GM18519 (cell line): ENCODE data around the gene POLR2F.
"Not testable (repeated sequence)": the region's sequence is repeated elsewhere in the genome, so short reads cannot be mapped to it uniquely, and the experiment has no call there.

Experiments
- ATAC-seq: cut with Tn5 transposase; IDR thresholded peaks from one replicate; pipeline ENCODE4 v1.9.1; 2021; ENCODE audit warnings: mild to moderate bottlenecking, moderate library complexity; ENCODE audit not compliant: unreplicated experiment, low FRiP score

Gene POLR2F

DNA sequence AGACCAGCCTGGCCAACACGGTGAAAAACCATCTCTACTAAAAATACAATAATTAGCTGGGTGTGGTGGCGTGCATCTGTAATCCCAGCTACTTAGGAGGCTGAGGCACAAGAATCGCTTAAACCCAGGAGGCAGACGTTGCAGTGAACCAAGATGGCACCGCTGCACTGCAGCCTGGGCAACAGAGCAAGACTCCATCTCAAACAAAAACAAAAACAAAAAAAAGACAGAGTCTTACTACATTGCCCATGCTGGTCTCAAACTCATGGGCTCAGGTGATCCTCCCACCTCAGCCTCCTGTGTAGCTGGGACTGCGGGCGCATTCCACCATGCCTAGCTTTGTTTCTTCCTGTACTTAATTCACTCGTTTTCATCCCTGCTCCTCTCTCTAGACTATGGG lies 22.5 kb downstream of the POLR2F start:
- ATAC-seq: not testable (repeated sequence)

DNA sequence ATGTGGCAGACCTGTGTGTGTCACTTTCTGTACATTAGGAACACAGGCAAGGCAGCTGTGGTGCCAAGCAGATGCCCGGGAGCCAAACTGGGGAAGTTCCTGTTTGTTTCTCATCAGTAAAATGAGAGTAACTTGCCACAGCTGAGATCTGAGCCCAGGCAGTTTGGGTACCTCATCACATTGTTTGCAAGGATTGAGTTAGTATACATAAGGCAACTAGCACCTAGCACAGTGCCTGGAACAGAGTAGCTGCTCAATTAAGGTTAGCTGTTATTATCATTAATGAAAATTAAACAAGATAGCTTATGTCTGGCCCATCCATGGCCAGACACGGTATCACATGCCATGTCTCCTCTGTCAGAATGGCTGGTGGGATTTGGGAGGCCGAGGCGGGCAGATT lies 23.0 kb downstream of the POLR2F start:
- ATAC-seq: no peak

DNA sequence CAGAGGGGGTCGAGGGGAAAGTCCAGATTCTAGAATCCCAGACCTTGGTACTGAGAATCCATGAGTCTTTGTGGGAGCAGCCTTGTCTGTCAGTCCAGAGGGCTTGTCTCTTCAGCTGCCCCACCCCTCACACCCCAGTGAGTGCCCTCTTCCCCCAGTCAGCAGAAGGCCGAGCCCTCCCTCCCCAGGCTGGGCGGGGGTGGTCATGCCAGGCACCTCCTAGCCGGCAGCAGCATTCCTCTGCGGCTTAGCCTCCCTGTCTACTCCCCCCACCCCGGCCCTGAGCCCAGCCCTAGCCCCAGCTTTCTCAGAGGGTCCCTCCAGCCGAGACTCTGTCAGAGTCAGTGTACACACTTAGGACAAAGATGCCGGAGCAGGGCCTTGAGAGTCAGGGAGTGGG lies 26.3 kb downstream of the POLR2F start:
- no peak for ATAC-seq

DNA sequence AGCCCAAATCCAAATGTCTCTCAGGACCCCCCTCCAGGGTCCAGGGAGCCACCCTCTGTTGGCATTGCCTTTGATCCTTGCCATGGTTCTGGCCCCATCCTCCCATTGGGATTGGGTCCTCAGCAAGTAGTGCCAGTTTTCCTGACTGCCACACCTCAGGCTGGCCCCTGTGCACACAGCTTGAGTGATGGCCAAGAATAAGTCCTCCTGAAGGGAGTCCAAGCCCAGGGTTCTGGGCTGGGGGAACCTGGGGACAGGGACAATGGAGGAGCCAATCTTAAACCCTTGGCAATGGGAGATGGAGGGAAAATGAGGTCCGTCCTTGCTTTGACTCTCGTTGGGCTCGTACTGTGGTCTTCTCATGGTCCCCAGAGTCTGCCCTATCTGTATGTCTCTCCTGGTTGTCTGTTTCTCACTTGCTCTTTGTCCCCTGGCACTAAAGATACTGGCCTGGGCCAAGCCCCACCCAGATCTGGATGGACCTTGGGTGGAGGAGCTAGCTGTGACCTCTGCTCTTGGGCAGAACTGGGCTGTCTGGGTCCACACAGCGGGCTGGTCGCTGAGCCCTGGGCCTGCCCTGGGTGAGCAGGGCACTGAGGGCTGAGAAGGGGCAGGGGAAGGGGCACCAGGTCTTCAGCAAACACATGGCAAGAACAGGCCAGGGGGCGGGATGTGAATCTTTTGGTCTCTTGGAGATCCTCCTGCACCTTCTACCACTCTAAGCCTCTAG lies 27.9 kb downstream of the POLR2F start:
- no peak for ATAC-seq

DNA sequence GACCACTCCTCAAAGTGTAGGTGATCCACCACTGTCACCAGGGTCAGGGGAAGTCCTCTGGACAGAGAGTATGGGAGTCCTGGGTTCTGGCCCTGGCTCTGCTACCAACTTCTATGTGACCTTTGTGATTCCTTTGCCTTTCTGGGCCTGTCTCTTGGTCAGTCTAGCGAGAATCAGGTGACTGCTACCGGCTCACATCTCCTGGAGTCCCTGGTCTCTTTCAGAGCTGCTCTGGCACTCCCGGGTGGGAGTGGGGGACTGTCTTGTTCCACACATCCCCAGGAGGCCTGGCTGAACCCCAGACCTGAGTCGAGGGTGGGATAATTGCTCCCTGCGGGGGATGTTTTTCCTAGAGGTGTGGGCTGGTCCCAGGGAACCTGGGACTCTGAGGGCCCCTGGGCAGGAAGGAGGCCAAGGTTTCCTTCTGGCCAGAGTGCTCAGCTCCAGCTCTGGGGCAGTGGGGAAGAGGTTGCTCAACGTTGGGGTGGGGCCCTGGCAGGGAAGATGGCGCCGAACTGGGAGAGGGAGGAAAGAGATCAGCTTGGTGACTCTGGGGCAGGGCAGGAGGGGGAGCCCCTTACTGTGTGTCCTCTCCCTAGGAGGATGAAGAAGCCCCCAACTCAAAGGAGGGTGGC lies 28.8 kb downstream of the POLR2F start:
- no peak for ATAC-seq

DNA sequence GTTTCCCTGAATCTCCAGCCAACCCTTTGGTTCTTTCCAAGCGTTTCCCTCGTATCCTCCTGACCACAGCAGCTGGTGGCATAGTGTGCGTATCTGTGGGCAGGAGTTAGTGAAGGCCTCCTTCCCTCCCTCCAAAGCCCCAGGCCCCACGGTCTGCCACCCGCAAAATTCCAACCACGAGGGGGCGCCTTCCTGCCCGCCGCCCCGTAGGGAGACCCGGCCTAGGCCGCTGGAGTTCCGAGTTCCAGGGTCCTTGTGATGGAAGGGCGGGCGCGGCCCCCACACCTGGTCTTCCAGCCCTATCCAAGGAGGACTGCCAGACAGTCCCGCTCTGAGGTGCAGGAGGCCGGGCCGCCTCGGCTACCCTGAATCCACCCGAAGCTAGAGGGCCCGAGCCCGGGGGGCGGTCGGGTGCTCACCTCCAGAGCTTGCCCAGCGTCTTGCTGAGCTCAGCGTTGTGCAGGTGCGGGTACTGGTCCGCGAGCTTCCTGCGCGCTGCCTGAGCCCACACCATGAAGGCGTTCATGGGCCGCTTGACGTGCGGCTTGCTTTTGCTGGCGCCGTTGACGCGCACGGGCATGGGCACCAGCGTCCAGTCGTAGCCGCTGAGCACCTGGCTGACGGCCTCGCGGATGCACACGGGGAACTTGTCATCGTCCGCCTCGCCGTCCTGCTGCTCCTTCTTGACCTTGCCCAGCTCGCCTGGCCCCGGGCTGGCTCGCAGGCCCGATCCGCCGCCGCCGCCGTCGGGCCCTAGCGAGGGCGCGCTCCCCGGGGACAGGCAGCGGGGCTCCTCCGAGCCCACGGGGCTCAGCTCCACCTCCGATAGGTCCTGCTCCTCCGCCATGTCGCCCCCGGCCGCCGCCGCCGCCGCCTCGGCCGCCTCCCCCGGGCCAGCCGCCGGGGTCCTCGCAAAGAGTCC lies 29.7 kb downstream of the POLR2F start:
- no peak for ATAC-seq

DNA sequence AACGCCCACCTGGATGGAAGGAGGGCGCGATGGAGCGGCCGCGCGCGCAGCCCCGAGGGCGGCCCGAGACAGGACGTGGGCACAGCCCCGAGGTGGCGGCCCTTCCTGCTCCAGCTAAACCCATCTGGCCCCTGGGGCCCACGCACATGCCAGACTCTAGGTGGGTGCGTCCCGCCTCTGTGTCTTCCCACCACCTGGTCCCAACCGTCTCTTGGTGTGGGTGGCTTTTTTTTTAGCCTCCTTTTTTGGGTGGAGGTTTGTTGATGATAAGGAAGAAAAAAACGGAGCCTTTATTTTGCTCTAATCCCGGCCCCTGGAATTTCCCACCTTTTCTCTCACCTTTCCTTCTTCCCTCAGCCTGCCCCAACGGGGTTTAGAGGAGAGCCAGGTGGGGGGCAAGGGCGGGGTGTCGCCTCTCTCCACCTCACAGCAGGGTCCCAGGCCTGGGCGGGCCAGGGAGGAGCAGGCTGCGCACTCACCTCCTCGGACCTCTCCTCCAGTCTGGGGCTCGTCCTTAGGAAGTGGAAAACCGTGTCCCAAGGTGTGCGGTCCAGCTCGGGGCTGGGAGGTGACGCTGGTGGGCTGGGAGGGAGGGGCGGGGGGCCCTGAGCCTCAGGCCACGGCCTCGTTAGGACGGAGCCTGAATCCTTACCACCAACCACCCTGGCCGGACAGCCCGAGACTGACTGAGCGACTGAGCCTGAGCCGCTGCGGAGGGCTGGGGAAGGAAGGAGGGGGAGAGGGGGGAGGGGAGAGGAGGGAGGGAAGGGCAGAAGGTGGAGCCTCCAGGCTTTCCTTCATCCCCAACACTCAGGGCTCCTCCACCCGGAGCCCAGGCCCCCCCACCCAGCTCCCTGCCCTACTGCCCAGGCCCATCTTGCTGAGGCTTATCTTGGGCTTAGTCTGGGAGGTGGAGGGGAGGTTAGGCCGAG lies 30.6 kb downstream of the POLR2F start, which contains the start of gene SOX10:
Gene SOX10, minus strand, starts transcription at position 696 of the 932 bp plus-strand sequence. CDS start 771 bp downstream, outside the sequence.
- ATAC-seq: no peak

DNA sequence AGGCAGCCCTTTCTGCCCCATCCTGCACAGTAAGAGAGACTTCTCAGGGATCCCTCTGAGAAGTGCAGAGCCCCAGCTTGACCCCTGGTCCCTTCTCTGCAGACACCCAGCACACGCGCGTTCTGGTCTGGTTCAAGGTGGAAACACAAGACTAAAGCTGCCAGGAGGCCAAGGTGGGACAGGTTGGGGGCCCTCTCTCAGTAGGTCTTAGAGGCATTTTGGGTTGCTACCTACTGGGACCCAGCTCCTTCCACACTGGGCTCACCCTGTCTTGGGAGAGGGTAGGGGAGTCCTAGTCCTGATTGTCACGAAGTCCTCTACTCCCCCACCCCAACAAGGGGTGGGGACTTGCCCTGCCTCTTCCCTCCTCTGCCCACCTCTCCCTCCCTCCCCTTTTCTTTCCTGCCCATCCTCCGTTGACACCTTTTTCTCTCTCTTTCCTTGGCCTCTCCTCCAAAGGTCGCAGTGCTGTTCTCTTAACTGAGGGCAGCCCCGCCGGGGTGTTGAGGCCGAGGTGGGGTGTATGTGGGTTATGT lies 31.6 kb downstream of the POLR2F start:
- ATAC-seq: no peak

DNA sequence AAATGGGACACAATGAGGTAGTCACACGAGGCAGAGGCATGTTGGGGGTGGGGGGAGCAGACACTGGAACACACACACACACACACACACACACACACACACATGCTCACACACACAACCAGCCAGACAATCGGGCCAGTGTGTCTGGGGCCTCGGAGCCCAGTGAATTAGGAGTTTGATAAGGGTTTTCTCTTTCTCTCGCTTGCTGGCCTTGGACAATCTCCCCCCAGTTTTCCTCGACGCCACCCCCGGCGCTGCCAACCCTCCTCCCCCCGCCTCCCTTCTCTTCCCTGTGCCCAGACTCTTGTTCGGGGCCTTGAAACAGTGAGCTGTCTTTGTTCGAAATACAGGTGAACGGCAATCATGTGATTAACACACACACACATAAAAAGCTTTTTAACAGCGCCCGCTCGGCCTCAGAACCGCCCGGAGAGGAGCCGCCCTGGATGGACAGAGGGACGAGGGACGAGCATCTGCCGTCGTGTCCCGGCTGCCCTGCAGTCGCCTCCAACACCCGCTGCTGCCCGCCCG lies 32.3 kb downstream of the POLR2F start:
- ATAC-seq: no peak

DNA sequence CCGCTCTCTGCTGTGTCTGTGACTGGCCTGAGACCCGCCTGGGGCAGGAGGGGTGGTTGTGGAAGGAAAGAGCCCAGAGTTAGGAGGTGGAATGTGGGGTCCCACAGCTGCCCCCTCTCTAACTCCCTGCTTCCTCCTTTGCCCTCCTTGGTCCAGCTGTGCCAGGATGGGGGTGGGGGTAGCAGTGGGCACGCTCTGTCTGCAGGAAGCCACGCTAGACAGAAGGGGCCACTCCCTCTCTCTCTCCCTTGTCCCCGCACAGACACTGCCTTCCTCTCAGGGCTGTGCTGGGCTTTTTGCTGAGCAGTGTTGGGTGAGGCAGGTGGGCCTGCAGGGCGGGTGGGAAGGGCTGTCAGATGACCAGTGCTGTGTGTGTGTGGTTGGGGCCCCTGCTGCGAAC lies 32.9 kb downstream of the POLR2F start:
- no peak for ATAC-seq

DNA sequence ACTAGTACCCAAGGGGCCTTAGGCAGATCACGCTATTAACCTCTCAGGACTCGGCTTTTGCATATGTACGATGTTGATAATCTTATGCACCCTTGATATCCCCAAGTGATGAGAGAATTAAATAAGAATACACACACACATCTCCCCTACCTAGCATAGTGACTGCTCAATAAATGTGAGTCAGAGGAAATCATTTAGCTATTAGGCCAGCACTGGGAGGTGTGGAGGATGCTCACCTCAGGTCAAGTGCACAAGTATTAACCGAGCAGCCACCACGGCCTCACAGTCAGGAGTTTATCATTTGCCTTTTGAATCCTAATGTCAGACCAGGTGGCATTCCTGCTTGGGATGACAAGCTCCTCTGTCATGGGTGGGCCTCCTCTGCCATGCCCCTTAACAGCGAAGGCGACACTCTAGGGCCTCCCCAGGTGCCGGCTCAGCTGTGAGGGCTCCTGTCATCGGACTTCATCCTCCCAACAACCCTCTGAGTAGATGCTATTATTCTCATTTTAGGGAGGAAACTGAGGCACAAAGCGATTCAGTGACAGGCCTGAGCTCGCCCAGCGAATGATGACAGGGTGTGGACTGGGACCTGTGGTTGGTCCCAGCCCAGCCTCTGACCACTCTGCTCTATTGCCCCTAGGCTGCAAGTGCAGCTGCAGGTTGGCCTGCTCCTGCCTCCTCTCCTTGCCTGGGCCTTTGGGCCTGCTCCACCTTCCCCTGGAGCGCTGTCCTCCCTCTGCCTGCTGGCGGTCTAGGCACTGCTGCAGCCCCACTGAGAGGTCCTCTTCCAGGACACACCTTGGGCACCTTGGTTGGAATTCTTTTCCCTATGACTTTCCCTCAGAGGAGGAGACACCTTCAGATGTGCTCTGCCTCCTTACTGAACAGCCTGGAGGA lies 35.9 kb downstream of the POLR2F start:
- no peak for ATAC-seq

DNA sequence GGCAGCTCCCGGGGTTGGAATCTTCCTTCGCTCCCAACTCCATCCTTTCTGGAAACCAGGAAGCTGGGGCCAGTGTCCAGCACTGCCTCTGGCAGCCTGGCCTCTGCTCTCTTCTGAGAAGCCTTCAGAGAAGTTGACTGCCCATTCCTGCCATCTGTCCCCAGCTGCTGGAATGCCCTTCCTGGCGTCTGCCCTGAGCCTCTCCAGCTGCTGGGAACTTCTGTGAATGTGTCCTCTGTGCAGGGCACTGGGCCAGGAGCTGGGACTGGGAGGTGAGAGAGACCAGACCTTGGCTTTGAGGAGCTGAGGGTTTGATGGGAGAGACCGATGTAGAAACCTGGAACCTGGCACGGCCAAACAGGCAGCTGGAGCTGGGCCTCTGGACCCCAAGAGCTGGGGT lies 36.8 kb downstream of the POLR2F start:
- no peak for ATAC-seq

DNA sequence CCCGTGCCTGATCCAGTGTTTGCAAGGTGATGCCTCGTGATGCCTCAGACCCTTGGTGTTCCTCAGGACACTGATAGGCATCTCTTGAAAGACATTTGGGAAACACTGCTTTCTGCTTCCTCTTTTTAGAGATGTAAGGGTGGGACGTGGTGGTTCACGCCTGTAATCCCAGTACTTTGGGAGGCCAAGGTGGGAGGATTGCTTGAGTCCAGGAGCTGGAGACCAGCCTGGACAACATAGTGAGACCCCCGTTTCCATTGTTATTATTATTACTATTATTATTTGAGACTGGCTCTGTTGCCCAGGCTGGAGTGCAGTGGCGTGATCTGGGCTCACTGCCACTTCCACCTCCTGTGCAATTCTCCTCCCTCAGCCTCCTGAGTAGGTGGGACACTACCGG lies 37.4 kb downstream of the POLR2F start:
- no peak for ATAC-seq

DNA sequence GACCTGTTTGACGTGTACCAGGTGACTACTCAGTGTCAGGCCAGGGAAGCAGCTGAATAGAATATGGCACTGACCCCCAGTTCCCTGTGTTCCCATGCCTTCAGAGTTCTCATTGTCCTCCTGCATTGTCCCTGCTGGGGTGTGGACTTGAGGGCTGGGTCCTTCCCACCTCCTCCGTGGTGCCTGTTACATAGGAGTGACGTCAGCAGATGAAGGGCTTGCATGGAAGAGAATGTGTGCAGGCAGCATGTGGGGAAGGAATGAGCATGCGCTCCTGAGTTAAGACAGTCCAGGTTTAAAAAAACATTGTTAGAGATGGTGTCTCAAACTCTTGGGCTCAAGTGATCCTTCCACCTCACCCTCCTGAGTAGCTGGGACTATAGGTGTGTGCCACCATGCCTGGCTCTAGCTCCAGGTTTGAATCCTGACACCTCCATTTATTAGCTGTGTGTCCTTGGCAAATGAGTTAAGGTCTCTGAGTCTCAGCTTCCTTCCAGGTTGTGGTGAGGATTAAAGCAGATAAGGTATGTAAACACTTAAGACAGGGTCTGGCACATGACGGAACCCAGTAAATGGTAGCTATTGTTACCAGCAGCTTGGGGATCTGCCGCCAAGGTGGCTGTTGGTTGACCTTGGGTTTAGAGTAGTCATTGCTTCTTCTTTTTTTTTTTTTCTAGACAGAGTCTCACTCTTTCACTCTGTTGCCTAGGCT lies 38.4 kb downstream of the POLR2F start:
- ATAC-seq: no peak

DNA sequence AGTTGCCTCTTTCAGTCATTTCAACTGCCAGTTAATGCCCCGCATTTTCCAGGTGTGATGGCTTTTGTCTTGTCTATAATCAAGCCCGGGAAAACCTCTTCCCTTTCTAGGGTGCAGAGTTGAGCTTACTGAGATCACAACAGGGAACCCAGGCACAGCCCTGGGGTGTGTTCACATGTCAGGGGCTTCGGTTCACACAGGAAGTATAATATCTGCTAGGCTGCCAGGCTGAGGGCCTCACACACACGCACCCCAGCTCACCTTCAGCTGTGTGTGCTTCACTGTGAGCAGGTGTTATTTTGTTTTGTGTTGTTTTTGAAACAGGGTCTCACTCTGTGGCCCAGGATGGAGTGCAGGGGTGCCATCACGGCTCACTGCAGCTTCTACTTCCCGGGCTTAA lies 40.5 kb downstream of the POLR2F start:
- ATAC-seq: no peak

DNA sequence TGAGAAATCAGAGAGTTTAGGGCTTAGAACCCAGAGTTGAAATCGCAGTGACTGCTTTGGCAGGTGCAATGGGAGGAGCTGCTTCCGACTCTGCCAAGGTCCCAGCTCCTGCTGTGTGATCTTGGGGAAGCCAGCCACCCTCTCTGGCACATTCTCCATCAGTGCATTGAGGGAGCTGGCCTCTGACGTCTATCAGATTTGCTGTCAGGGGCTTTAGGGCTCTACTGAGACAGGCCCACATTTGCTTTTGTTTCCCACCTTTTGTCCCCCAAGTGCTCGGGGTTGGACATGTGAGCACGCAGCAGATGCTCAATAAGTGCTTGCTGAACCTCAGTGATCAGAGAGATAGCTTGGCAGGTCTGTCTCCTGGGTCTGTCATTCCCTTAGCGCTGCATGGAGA lies 41.5 kb downstream of the POLR2F start:
- no peak for ATAC-seq

DNA sequence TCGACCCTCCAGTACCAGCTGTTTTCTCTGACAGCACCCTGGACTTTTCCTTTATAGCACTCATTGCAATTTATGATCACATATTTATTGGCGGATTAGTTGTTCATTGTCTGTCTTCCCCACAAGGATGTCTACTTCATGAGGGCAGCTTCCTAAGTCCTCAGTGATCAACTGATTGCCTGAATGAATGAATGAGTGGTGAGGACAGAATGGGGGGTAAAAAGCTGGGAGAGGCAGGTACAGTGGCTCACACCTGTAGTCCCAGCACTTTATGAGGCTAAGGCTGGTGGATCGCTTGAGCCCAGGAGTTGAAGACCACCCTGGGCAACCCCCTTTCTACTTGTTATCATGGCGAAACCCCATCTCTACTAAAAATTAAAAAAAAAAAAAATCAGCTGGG lies 42.0 kb downstream of the POLR2F start:
- no peak for ATAC-seq

DNA sequence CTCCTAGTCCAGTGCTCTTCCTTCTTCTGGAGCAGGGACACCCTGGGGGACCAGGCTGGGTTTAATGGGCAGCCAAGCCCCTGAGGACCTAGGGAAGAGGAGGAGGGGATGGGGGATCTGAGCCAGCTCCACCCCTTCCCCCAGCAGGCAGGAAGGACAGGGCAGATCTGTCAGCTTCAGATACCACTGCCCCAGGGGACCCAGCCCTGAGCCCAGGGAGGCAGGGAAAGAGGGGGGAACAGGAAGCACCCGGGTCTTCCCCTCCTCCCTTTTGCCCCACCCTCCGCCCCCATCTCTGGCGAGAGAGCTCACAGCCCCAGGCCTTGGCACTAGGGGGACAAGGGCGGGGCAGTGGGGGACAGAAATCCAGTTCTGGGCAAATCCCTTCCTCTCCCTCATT lies 42.6 kb downstream of the POLR2F start:
- ATAC-seq: no peak
